ENCODE measurements around the gene LYST. TPM values are rescaled to one million over a fixed set of nuclear protein-coding genes. Genes with fewer than 3 reads are reported as not detected.

The LYST gene
- total RNA-seq, 1 experiment from 2014 or later: 4.8 TPM

- no peak overlapping the region for H3K9ac ChIP-seq (ENCODE audit: low read length)
- no peaks in the 10 kb centered on the region for H3K27me3 ChIP-seq (ENCODE audit: low read length)
- no peak overlapping the region for H3K27ac ChIP-seq (ENCODE audit: low read length)
- DNase-seq: no peak
- ATAC-seq: no peak
- BruUV-seq (replicated peaks): no TSS peak
- ChIA-PET POLR2A (ENCODE audit: unreplicated experiment) (no interaction called here), CTCF (no interaction called here)
- no peaks in the 10 kb centered on the region for H4K20me1 ChIP-seq (ENCODE audit: low read length)
- TF ChIP-seq EZH2phosphoT487 (IDR thresholded peaks at IDR 0.05; ENCODE audit: borderline replicate concordance, low read length): no peak
- TF ChIP-seq, protein P1, sequence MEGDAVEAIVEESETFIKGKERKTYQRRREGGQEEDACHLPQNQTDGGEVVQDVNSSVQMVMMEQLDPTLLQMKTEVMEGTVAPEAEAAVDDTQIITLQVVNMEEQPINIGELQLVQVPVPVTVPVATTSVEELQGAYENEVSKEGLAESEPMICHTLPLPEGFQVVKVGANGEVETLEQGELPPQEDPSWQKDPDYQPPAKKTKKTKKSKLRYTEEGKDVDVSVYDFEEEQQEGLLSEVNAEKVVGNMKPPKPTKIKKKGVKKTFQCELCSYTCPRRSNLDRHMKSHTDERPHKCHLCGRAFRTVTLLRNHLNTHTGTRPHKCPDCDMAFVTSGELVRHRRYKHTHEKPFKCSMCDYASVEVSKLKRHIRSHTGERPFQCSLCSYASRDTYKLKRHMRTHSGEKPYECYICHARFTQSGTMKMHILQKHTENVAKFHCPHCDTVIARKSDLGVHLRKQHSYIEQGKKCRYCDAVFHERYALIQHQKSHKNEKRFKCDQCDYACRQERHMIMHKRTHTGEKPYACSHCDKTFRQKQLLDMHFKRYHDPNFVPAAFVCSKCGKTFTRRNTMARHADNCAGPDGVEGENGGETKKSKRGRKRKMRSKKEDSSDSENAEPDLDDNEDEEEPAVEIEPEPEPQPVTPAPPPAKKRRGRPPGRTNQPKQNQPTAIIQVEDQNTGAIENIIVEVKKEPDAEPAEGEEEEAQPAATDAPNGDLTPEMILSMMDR (conservative IDR thresholded peaks at IDR 0.05; ENCODE audit: low read depth, low read length): no peak
- TF ChIP-seq EZH2 (IDR thresholded peaks at IDR 0.05; ENCODE audit: low read length, unreplicated experiment): no peak
- H3K4me1 ChIP-seq (ENCODE audit: insufficient read depth, low read length): no peaks in the 10 kb centered on the region
- no peaks in the 10 kb centered on the region for H3K79me2 ChIP-seq (ENCODE audit: low read length)
- no peaks in the 10 kb centered on the region for H3K9me3 ChIP-seq (ENCODE audit: low read length)
- intact Hi-C loops (cut with micrococcal nuclease): no loop called here
- peaks cover 22% of the 10 kb centered on the region for H3K36me3 ChIP-seq (ENCODE audit: low read depth, low read length)
- no peak overlapping the region for H3K4me2 ChIP-seq (ENCODE audit: low read length)
- H3F3A ChIP-seq (ENCODE audit: low read length, unreplicated experiment): no peaks in the 10 kb centered on the region
- no peak overlapping the region for H3K4me3 ChIP-seq (ENCODE audit: low read length)
- no peaks in the 10 kb centered on the region for H3K9me2 ChIP-seq (replicated peaks; ENCODE audit: low read length)
- no peak overlapping the region for H2AFZ ChIP-seq (ENCODE audit: low read length)
Observed at GRCh38 chr1:235679644-235680043, 187.1 kb downstream of the LYST start.

DNA sequence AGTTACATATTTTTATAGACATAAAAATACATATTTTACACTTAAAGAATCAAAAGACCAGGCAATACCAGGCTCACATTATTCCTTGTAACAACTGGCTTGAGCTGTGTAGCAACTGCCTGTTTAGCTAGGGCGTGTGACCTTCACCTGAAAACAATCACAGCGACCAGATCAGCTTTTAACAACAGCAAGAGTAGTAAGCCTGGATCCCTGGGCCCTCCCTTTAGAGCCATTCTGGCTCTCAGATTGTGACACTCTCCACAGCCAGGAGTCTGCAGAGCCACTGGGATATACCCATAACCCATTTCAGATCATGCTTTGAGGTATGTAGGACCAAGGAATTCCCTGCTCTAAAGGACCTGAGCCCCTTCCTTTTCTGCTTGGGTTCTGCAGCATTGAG, 187.7 kb downstream of the LYST start:
- Histone ChIP-seq H3K9me3 (ENCODE audit: low read length) (no peaks in the 10 kb centered on the region), H4K20me1 (ENCODE audit: low read length) (no peaks in the 10 kb centered on the region), H3K36me3 (ENCODE audit: low read depth, low read length) (peaks cover 28% of the 10 kb centered on the region), H3K4me1 (ENCODE audit: insufficient read depth, low read length) (no peaks in the 10 kb centered on the region), H3F3A (ENCODE audit: low read length, unreplicated experiment) (no peaks in the 10 kb centered on the region), H2AFZ (ENCODE audit: low read length) (no peak overlapping the region), H3K79me2 (ENCODE audit: low read length) (no peaks in the 10 kb centered on the region), H3K9me2 (replicated peaks; ENCODE audit: low read length) (no peaks in the 10 kb centered on the region), H3K27me3 (ENCODE audit: low read length) (no peaks in the 10 kb centered on the region), H3K4me2 (ENCODE audit: low read length) (no peak overlapping the region), H3K9ac (ENCODE audit: low read length) (no peak overlapping the region), H3K4me3 (ENCODE audit: low read length) (no peak overlapping the region), H3K27ac (ENCODE audit: low read length) (no peak overlapping the region)
- DNase-seq (no peak), ATAC-seq (no peak)
- POLR2A ChIA-PET (ENCODE audit: unreplicated experiment): no interaction called here
- CTCF ChIA-PET: no interaction called here
- intact Hi-C loops (cut with micrococcal nuclease): no loop called here
- no peak for TF ChIP-seq EZH2 (IDR thresholded peaks at IDR 0.05; ENCODE audit: low read length, unreplicated experiment)
- TF ChIP-seq, protein P1 (conservative IDR thresholded peaks at IDR 0.05; ENCODE audit: low read depth, low read length): no peak
- TF ChIP-seq EZH2phosphoT487 (IDR thresholded peaks at IDR 0.05; ENCODE audit: borderline replicate concordance, low read length): no peak
- no TSS peak for BruUV-seq (replicated peaks)

DNA sequence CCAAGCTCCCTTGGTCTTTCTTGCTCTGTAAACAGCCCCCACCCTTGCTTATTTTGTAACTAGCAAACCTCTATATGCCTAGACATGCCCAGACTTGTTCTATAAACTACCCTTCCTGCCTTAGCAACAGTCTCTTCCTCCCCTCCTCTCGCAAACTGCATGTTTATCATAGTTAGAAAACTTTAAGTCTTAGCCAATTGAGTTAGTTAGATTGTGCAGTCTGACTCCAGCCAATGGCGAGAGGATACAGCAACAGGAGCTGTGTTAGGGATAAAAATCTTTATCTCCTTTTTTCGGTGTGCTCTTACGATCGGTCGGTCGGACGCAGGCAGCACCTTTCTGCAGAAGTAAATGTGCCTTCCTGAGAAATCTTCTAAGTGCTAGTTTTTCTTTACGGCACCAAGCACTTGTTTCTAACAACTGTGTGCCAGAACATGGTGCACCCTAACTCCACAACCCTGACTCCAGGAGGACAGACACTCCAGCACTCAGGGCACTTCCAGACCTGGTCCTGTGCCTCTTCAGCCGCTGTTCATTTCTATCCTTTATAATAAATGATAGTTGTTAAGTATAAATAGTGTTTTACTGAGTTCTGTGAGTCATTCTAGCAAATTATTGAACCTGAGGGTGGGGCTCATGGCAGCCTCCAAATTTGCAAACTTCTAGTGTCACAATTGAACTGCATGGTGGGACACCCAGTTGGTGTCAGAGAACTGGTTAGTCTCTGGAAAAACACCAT, 191.4 kb downstream of the LYST start:
- H3F3A ChIP-seq (ENCODE audit: low read length, unreplicated experiment): no peaks in the 10 kb centered on the region
- no peaks in the 10 kb centered on the region for H4K20me1 ChIP-seq (ENCODE audit: low read length)
- no TSS peak for BruUV-seq (replicated peaks)
- 0 out of 2 replicates have a peak, but pooled peaks cover 5% of the 10 kb centered on the region for H3K9me3 ChIP-seq (ENCODE audit: low read length)
- DNase-seq (no peak), ATAC-seq (no peak)
- H3K4me1 ChIP-seq (ENCODE audit: insufficient read depth, low read length): no peaks in the 10 kb centered on the region
- peaks cover 48% of the 10 kb centered on the region for H3K36me3 ChIP-seq (ENCODE audit: low read depth, low read length)
- no peaks in the 10 kb centered on the region for H3K79me2 ChIP-seq (ENCODE audit: low read length)
- H3K9me2 ChIP-seq (replicated peaks; ENCODE audit: low read length): no peaks in the 10 kb centered on the region
- ChIA-PET POLR2A (ENCODE audit: unreplicated experiment) (no interaction called here), CTCF (interaction anchor here (0.7 kb wide), 1 partner anchor 56 kb away, joined by 3 read pairs; no protein-coding TSS in a partner anchor)
- H3K27ac ChIP-seq (ENCODE audit: low read length): no peak overlapping the region
- TF ChIP-seq, protein P1 (conservative IDR thresholded peaks at IDR 0.05; ENCODE audit: low read depth, low read length): no peak
- no peak for TF ChIP-seq EZH2 (IDR thresholded peaks at IDR 0.05; ENCODE audit: low read length, unreplicated experiment)
- no peak for TF ChIP-seq EZH2phosphoT487 (IDR thresholded peaks at IDR 0.05; ENCODE audit: borderline replicate concordance, low read length)
- intact Hi-C loops (cut with micrococcal nuclease): no loop called here
- H3K9ac ChIP-seq (ENCODE audit: low read length): no peak overlapping the region
- no peak overlapping the region for H3K4me3 ChIP-seq (ENCODE audit: low read length)
- no peak overlapping the region for H2AFZ ChIP-seq (ENCODE audit: low read length)
- no peaks in the 10 kb centered on the region for H3K27me3 ChIP-seq (ENCODE audit: low read length)
- no peak overlapping the region for H3K4me2 ChIP-seq (ENCODE audit: low read length)
